Fibroblast of the aortic adventitia (primary cell): ENCODE results near the gene RRP1. TPM values are rescaled to one million over a fixed set of nuclear protein-coding genes. Genes with fewer than 3 reads are reported as not detected.

Experiments used
- DNase-seq: peaks from one replicate; pipeline ENCODE4 v3.0.0-alpha.2; 2010; ENCODE audit warnings: low read depth
- H3K4me3 ChIP-seq: 2 replicates; pipeline ENCODE4 v1.5.1; 2011; ENCODE audit warnings: low read depth, mild to moderate bottlenecking, control low read depth, low read length, moderate library complexity
- total RNA-seq: library from RNA; depleted of rRNA; stranded (reverse); fragments of >200 nt; gene quantifications from 2 replicates; pipeline ENCODE4 v1.2.3, GENCODE V29; 2012; ENCODE audit warnings: low replicate concordance
- TF ChIP-seq, protein P1 (sequence below): IDR thresholded peaks from 2 replicates; pipeline ENCODE4 v1.5.1; 2011; ENCODE audit warnings: mild to moderate bottlenecking, low read length, control low read depth, inconsistent platforms; ENCODE audit not compliant: insufficient read depth

The RRP1 gene
- total RNA-seq, 1 donor: 23.0 TPM

GRCh38 chr21:43794311-43794710 is 4.9 kb downstream of the RRP1 start:
- no peak for DNase-seq
- TF ChIP-seq, protein P1, sequence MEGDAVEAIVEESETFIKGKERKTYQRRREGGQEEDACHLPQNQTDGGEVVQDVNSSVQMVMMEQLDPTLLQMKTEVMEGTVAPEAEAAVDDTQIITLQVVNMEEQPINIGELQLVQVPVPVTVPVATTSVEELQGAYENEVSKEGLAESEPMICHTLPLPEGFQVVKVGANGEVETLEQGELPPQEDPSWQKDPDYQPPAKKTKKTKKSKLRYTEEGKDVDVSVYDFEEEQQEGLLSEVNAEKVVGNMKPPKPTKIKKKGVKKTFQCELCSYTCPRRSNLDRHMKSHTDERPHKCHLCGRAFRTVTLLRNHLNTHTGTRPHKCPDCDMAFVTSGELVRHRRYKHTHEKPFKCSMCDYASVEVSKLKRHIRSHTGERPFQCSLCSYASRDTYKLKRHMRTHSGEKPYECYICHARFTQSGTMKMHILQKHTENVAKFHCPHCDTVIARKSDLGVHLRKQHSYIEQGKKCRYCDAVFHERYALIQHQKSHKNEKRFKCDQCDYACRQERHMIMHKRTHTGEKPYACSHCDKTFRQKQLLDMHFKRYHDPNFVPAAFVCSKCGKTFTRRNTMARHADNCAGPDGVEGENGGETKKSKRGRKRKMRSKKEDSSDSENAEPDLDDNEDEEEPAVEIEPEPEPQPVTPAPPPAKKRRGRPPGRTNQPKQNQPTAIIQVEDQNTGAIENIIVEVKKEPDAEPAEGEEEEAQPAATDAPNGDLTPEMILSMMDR: no peak
- H3K4me3 ChIP-seq: no peak overlapping the region

DNA sequence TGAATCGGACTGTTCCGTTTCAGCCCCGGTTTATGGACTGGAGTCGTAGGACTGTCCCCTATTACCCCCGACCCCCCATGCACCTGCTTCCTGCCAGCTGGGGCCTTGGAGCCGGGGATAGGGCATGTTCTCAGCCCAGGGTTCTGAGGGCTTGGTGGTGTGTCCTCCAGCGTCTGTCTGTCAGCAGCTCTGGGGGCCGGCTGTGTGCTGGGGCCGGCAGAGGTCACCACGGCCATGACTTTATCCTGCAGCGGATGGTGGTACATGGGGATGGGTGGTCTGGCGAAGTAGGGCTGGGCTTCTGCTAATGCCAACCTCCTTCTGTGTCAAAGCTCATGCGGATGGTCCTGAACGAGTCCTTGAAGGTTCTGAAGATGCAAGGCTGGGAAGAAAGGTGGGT is 5.5 kb downstream of the RRP1 start:
- H3K4me3 ChIP-seq: no peak overlapping the region
- DNase-seq: no peak
- TF ChIP-seq, protein P1: no peak

- no peak for DNase-seq
- H3K4me3 ChIP-seq: no peak overlapping the region
- TF ChIP-seq, protein P1: no peak
Measured at GRCh38 chr21:43797415-43797814, 8.0 kb downstream of the RRP1 start.

GRCh38 chr21:43797925-43798715 is 8.7 kb downstream of the RRP1 start:
- no peak for DNase-seq
- TF ChIP-seq, protein P1: no peak
- H3K4me3 ChIP-seq: no peak overlapping the region

DNA sequence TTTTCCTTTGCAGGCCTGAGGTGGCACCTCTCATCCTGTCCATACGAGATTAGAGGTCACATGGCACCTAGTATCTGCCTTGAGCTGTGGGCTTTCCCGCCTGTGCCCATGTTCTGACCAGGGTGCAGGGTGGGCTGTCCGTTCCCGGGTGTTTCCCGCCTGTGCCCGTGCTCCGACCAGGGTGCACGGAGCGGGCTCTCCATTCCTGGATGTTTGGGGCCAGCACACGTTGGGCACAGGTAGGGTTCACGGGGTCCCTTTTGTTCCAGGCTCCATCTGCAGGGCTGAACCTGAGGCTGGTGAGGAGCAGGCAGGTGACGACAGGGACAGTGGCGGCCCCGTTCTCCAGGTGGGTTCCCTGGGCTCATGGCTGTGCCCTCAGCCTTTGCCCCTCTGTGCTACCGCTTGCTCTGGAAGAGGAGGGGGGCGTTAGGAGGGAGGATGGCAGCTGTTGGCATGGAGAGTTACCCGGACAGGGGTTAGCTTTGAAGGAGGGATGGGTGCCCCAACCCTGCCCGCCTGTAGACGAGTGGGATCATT is 10.0 kb downstream of the RRP1 start:
- H3K4me3 ChIP-seq: no peak overlapping the region
- TF ChIP-seq, protein P1: no peak
- DNase-seq: no peak

- H3K4me3 ChIP-seq: no peak overlapping the region
- DNase-seq: no peak
- TF ChIP-seq, protein P1: no peak
Measured at GRCh38 chr21:43800124-43800523, 10.7 kb downstream of the RRP1 start.

- DNase-seq: no peak
- no peak overlapping the region for H3K4me3 ChIP-seq
- TF ChIP-seq, protein P1: no peak
Measured at GRCh38 chr21:43800566-43800965, 11.2 kb downstream of the RRP1 start.
